GM13977 (cell line): ENCODE measurements around the gene GAS2.

Experiments
- DNase-seq: peaks from one replicate; pipeline ENCODE4 v3.0.0; 2012; ENCODE audit warnings: low spot score
- in situ Hi-C: fragments of 300-500 bp; cut with MboI; formaldehyde crosslinking; loops from one replicate; pipeline ENCODE4 v1.12.0; 2022; ENCODE audit warnings: low sequenced_read_pairs, low pct_unique_long_range_greater_than_20kb, mixed read lengths, inconsistent platforms; ENCODE audit not compliant: unreplicated experiment
- TF ChIP-seq, protein P1 (sequence below): IDR thresholded peaks from 2 replicates; pipeline ENCODE4 v1.5.1; 2012; ENCODE audit warnings: mild to moderate bottlenecking, control low read depth; ENCODE audit not compliant: insufficient read depth; ENCODE audit errors: extremely low read depth, missing control alignments

The GAS2 gene

DNA sequence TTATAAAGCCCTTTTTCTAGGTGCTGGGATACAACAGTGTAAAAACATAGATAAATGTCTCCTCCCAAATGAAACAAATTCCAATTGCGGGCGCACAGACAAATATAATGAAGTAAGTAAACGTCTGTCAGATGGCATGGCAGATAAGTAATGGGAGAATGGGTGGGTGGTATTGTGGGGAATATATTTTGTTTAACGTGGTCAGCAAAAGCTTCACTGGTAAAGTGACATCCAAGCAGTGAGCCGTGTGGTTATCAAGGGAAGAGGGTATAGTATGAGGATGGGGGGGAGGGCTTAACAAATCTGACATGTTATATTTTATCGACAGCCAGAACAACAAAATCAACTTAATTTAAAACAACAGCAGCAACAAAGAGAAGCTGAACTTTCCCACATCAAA is 162.0 kb downstream of the GAS2 start:
- TF ChIP-seq, protein P1, sequence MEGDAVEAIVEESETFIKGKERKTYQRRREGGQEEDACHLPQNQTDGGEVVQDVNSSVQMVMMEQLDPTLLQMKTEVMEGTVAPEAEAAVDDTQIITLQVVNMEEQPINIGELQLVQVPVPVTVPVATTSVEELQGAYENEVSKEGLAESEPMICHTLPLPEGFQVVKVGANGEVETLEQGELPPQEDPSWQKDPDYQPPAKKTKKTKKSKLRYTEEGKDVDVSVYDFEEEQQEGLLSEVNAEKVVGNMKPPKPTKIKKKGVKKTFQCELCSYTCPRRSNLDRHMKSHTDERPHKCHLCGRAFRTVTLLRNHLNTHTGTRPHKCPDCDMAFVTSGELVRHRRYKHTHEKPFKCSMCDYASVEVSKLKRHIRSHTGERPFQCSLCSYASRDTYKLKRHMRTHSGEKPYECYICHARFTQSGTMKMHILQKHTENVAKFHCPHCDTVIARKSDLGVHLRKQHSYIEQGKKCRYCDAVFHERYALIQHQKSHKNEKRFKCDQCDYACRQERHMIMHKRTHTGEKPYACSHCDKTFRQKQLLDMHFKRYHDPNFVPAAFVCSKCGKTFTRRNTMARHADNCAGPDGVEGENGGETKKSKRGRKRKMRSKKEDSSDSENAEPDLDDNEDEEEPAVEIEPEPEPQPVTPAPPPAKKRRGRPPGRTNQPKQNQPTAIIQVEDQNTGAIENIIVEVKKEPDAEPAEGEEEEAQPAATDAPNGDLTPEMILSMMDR = no peak
- DNase-seq = no peak
- in situ Hi-C loops = no loop called here

DNA sequence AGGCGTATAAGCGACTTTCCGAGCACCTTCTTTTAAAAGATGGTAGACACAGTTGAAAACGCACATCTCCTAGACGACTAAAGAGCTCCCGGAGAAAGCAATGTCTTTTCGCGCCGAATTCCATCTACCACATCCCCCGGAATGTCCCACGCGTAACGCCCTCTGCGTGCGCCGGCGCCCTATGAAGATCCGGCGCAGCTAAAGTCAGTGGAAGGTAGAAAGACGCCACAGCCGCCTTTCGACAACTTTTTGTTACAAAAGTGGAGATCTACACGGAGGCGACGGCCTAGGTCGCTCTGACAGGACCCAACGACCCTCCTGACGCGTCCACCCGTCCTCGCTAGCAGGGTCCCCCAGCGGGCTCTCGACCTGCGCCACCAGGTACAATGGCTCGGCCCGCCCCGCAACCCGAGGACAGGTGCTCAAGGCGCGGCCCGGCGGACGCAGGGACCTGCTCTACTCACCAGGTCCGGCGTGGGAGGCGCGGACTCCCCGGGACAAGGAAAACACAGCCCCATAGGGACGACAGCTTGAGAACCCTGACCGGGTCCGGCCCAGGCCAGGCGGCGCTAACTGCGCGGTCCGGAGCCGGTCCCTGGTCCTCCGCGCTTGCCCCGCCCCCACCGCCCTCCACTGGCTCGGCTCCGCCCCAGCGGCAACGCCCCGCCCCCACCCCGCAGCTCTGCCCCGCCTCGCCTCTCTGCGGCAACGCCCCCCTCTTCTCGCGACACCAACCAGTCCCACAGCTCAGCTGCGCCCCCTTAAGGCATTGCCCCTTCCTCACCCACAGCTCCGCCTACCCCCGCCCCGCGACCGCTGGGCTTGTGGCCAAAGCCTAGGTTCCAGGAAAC is 163.0 kb downstream of the GAS2 start, which contains the start of gene SVIP:
TSS of gene SVIP (minus strand) at position 571 of the 851 bp plus-strand sequence. CDS start at position 518, 53 bp downstream.
- DNase-seq = peak; percentile 91
- in situ Hi-C loops = no loop called here
- TF ChIP-seq, protein P1 = peak; percentile 94

DNA sequence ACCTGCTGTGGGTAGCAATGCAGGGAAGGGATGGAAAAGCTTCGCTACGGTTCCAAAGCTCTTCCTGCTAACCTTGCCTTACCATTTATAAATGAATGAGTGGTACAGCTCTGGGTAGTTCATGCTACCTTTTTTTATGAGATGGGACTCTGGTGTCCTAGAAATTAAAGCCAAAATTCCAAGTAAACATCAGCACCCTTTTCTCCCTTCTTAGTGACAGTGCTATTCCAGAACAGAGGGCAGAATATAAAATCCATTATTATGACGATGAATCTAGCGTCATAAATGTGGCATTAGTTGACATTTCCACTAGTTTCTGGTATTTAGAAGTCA is 163.6 kb downstream of the GAS2 start:
- in situ Hi-C loops = no loop called here
- DNase-seq = no peak
- TF ChIP-seq, protein P1 = no peak

DNA sequence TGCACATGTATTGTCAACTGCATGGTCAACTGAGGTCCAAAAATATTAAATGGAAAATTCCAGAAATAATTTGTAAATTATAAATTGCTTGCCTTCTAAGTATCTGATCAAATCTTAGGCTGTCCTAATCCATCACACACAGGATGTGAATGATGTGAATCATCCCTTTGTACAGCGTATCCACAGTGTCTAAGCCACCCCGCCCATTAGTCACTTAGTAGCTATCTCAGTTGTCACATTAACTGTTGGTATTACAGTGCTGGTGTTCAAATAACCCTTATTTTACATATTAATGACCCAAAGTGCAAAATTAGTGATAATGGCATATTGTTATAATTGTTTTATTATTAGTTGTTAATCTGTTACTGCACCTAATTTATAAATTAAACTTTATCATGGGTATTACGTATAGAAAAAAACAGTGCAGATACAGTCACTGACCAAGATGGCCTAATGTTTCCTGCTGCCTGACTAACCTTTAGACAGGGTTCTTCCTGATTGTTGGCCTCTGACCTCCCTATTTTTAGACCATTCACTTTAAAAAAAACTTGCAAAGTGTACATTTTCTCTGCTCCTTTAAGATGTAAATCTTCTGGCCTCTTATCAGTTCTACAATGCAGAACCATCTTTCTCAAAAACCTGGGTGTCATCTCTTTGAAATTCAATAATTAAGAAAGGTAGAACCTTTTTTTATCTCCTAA is 166.1 kb downstream of the GAS2 start:
- DNase-seq = no peak
- in situ Hi-C loops = no loop called here
- TF ChIP-seq, protein P1 = no peak

DNA sequence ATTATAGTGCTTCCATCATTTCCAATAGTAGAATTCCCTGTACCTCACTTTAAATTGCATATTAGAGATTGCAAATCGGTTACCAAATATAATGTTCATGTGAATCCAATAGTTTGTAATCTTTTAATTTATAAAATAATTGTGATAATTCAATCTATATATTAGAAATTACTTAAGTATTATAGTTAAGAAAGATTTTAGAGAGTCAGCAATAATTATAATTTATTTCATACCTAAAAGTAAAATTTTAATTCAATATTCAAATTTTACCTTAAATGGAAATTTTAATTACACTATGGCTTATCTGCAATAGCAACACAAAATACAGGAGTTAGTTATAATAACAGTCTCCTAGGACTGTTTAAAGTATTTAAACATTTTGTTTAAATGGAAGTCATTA is 180.3 kb downstream of the GAS2 start:
- in situ Hi-C loops = no loop called here
- TF ChIP-seq, protein P1 = no peak
- no peak for DNase-seq

DNA sequence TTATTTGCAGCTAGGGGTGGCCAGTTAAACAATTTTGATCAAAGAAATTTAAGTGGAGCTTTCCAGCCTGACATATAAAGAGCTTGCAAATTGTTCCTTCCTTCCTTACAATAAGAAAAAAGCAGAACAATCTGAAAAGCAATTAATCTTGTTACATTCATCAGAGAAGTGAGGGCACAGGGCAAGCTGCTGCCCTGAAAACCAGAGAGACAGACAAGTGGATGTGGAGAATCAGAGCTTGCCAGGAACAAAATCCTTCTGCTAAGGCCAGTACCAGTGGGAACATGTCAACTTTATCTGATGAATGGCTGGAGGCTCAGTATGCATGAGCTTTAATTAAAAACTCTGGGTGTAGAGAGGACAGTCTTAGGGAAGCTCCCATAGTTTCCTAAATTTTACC is 185.1 kb downstream of the GAS2 start:
- TF ChIP-seq, protein P1 = no peak
- in situ Hi-C loops = no loop called here
- no peak for DNase-seq
